ENCODE results near the gene FRMPD4.

DNA sequence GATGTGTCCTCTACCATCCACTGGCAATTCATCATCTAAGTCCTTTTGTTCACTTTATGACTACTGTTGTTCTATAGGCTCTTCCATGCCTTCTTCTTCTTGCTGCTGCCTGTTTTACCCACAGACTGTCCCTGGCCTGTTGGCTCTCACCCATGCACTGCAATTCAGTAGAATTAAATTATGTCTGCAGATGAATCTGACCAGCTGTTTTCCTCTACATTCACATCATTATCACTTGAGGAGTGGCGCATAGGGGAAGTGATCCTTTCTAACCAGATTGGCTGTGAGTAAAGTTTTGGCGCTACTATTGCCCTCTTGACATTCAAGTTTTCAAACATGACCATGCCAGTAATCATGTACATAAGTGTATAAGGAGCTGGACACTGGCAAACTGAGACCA lies 91.7 kb downstream of the FRMPD4 start:
- TF ChIP-seq EZH2 (IDR thresholded peaks at IDR 0.05), result no peak
- no peak for TF ChIP-seq POLR2AphosphoS5 (IDR thresholded peaks at IDR 0.05; ENCODE audit: borderline replicate concordance, low read depth, low read length)
- TF ChIP-seq FOXP2 (optimal IDR thresholded peaks at IDR 0.05; ENCODE audit: control extremely low read depth, extremely low read length, insufficient read depth), result no peak

Data from SK-N-MC (cell line).